ENCODE results near the gene SP140. TPM values are rescaled to one million over a fixed set of nuclear protein-coding genes. Genes with fewer than 3 reads are reported as not detected.

The SP140 gene
- total RNA-seq, 1 experiment from 2014 or later: 2.6 TPM

- Histone ChIP-seq H3K4me3 (replicated peaks in 1 of 2; ENCODE audit: low read depth in 1 of 2, low read length in 2 of 2) (no peak overlapping the region), H3K79me2 (ENCODE audit: insufficient read depth, low read length) (no peaks in the 10 kb centered on the region), H3K4me1 (ENCODE audit: control insufficient read depth in 1 of 2, insufficient read depth in 2 of 2, low read length in 2 of 2) (no peaks in the 10 kb centered on the region), H3K9me3 (ENCODE audit: control insufficient read depth in 1 of 2, insufficient read depth in 1 of 2, low read depth in 1 of 2, low read length in 2 of 2) (no peaks in the 10 kb centered on the region), H3K36me3 (ENCODE audit: control insufficient read depth in 1 of 2, insufficient read depth in 2 of 2, low read length in 2 of 2) (no peaks in the 10 kb centered on the region), H4K20me1 (ENCODE audit: insufficient read depth) (no peaks in the 10 kb centered on the region), H3K27me3 (ENCODE audit: insufficient read depth, low read length) (no peaks in the 10 kb centered on the region), H3K9ac (ENCODE audit: low read length) (no peak overlapping the region), H3K27ac (ENCODE audit: low read depth, low read length) (no peak overlapping the region), H3K4me2 (ENCODE audit: low read length) (no peak overlapping the region), H3K9me2 (ENCODE audit: insufficient read depth) (no peaks in the 10 kb centered on the region), H2AFZ (ENCODE audit: low read depth, low read length, poor library complexity, severe bottlenecking) (no peak overlapping the region)
- intact Hi-C loops (cut with micrococcal nuclease): no loop called here
- TF ChIP-seq EZH2phosphoT487 (IDR thresholded peaks at IDR 0.05; ENCODE audit: borderline replicate concordance) (no peak), REST (IDR thresholded peaks at IDR 0.05; ENCODE audit: low read depth) (no peak), SP1 (IDR thresholded peaks at IDR 0.05; ENCODE audit: low read depth) (no peak), CTCF (IDR thresholded peaks at IDR 0.05 in 2 of 3, conservative IDR thresholded peaks at IDR 0.05 in 1 of 3; ENCODE audit: borderline replicate concordance in 1 of 3, insufficient read depth in 1 of 3, low read depth in 2 of 3, low read length in 2 of 3) (no peak), JUND (IDR thresholded peaks at IDR 0.05) (no peak), SIN3A (IDR thresholded peaks at IDR 0.05; ENCODE audit: low read depth) (no peak), ZNF274 (IDR thresholded peaks at IDR 0.05; ENCODE audit: low read depth, low read length) (no peak), POLR2A (IDR thresholded peaks at IDR 0.05; ENCODE audit: borderline replicate concordance, extremely low read depth, insufficient read depth, insufficient read length) (no peak)
- ChIA-PET RAD21 (ENCODE audit: low non-redundant PET in 1 of 2, low total read pairs in 2 of 2, uncharacterized antibody in 2 of 2, unreplicated experiment in 2 of 2) (no interaction called here), CTCF (no interaction called here), POLR2A (no interaction called here)
- ATAC-seq: no peak
- DNase-seq (ENCODE audit: low read depth, low spot score): no peak
- no TSS peak for BruUV-seq (replicated peaks)
Observed at GRCh38 chr2:230176996-230177395, 48.5 kb upstream of the SP140 start.
